K562 (cell line): Measurements from ENCODE around the gene MATN4. TPM values are rescaled to one million over a fixed set of nuclear protein-coding genes. Genes with fewer than 3 reads are reported as not detected.

ENCODE experiments used
- ATAC-seq: fragments of 200-7000 bp; cut with Tn5 transposase; 3 replicates; pipeline ENCODE4 v1.9.1; 2020; ENCODE audit warnings: moderate library complexity
- BruUV-seq: library from RNA; stranded (reverse); fragments of 400-500 nt; replicated peaks from 2 replicates; lab custom pipeline; 2021; lab: Mats Ljungman, UMichigan
- CTCF ChIA-PET: fragments of 300-600 bp; formaldehyde crosslinking; extraction: SDS; loops from one replicate; lab custom pipeline; 2021; ENCODE audit warnings: low intra/inter-chr PET ratio; lab: Yijun Ruan, JAX
- POLR2A ChIA-PET: fragments of 300-600, 350-650 bp; sonication (Branson Sonifier 250); formaldehyde crosslinking; extraction: SDS; loops from one replicate; lab custom pipeline; 2021; ENCODE audit warnings: antibody characterized with exemption, inconsistent platforms; lab: Yijun Ruan, JAX
- DNase-seq, 4 experiments: peaks; one replicate each; pipeline versions ENCODE4 v3.0.0 to v3.0.0-alpha.2; 2011 to 2018; ENCODE audit warnings: low spot score in 3 of 4, mixed read lengths in 3 of 4; ENCODE audit errors: extremely low read depth in 1 of 4
- FAIRE-seq: peaks from 2 replicates; lab custom pipeline; 2011; peaks lifted over from hg19 to GRCh38; lab: Jason Lieb, UNC
- H2AFZ ChIP-seq: 2 replicates; pipeline ENCODE4 v1.6.0; 2011; ENCODE audit warnings: low read depth, low read length, control low read depth, inconsistent platforms
- H3K27ac ChIP-seq: fragments of 200-600 bp; 3 replicates; pipeline ENCODE4 v1.8.0; 2011; ENCODE audit warnings: low read depth, mild to moderate bottlenecking, control low read depth, inconsistent platforms, low read length, moderate library complexity, mixed read lengths; ENCODE audit errors: extremely low read depth
- H3K27me3 ChIP-seq, 2 experiments: fragments of 300-600 bp in 1 of 2; 2 replicates in 1 of 2; 3 replicates in 1 of 2; pipeline versions ENCODE4 v1.6.0 to v1.8.0; 2011; ENCODE audit warnings: inconsistent platforms in 2 of 2, low read length in 2 of 2, mild to moderate bottlenecking in 1 of 2, mixed read lengths in 1 of 2, moderate library complexity in 1 of 2; ENCODE audit not compliant: control insufficient read depth in 2 of 2, insufficient read depth in 2 of 2
- H3K36me3 ChIP-seq: fragments of 300-600 bp; 3 replicates; pipeline ENCODE4 v1.8.0; 2011; ENCODE audit warnings: mild to moderate bottlenecking, low read length, inconsistent platforms; ENCODE audit not compliant: control insufficient read depth, insufficient read depth
- H3K4me1 ChIP-seq, 2 experiments: fragments of 200-600 bp in 1 of 2; replicated peaks in 1 of 2; 2 replicates in 1 of 2; 3 replicates in 1 of 2; pipeline versions ENCODE4 v1.5.1 to v1.8.0; 2011; ENCODE audit warnings: inconsistent platforms in 2 of 2, low read length in 2 of 2, mild to moderate bottlenecking in 1 of 2, mixed read lengths in 1 of 2, moderate library complexity in 1 of 2; ENCODE audit not compliant: control insufficient read depth in 2 of 2, insufficient read depth in 2 of 2
- H3K4me2 ChIP-seq: 2 replicates; pipeline ENCODE4 v1.6.1; 2011; ENCODE audit warnings: low read length, control low read depth, inconsistent platforms, mixed read lengths; ENCODE audit not compliant: insufficient read depth
- H3K4me3 ChIP-seq: fragments of 200-600 bp; sonication (generic), shearing (Covaris generic); 2 replicates; pipeline ENCODE4 v1.5.1; 2016; ENCODE audit warnings: control low read depth, inconsistent platforms
- H3K79me2 ChIP-seq: fragments of 200-600 bp; 3 replicates; pipeline ENCODE4 v1.8.0; 2011; ENCODE audit warnings: low read length, inconsistent platforms; ENCODE audit not compliant: control insufficient read depth, insufficient read depth
- H3K9ac ChIP-seq, 2 experiments: 2 replicates each; pipeline versions ENCODE4 v1.6.0 to v1.6.1; 2011; ENCODE audit warnings: low read depth in 2 of 2, low read length in 2 of 2, control low read depth in 1 of 2, inconsistent platforms in 1 of 2, mild to moderate bottlenecking in 1 of 2, mixed read lengths in 1 of 2; ENCODE audit not compliant: insufficient read depth in 1 of 2
- H3K9me1 ChIP-seq: one replicate; pipeline ENCODE4 v1.6.0; 2011; ENCODE audit warnings: inconsistent platforms, mild to moderate bottlenecking, low read length, moderate library complexity; ENCODE audit not compliant: control insufficient read depth, insufficient read depth
- H3K9me3 ChIP-seq: replicated peaks from 2 replicates; pipeline ENCODE4 v1.5.1; 2011; ENCODE audit warnings: low read depth, low read length, inconsistent platforms; ENCODE audit not compliant: control insufficient read depth, insufficient read depth
- H4K20me1 ChIP-seq: replicated peaks from 2 replicates; pipeline ENCODE4 v1.6.1; 2011; ENCODE audit warnings: low read length, inconsistent platforms, mixed read lengths; ENCODE audit not compliant: control insufficient read depth, insufficient read depth
- CXXC5 ChIP-seq: fragments of 250-450 bp; sonication (Bioruptor Pico); IDR thresholded peaks from 2 replicates; pipeline ENCODE4 v1.8.0; 2022; ENCODE audit warnings: inconsistent platforms, mild to moderate bottlenecking, moderate library complexity
- DDX20 ChIP-seq: fragments of 450-650 bp; IDR thresholded peaks from 2 replicates; pipeline ENCODE4 v1.6.1; 2016; ENCODE audit warnings: missing genetic modification characterization, low read depth, mild to moderate bottlenecking, missing compliant biosample characterization, moderate library complexity
- FOXJ3 ChIP-seq: sonication (generic); formaldehyde crosslinking; IDR thresholded peaks from 2 replicates; pipeline ENCODE4 v1.4.0; 2020; ENCODE audit warnings: mild to moderate bottlenecking, missing genetic modification reagents
- HSF4 ChIP-seq: fragments of 250-450 bp; sonication (Bioruptor Pico); IDR thresholded peaks from 2 replicates; pipeline ENCODE4 v2.1.2; 2022; ENCODE audit warnings: mild to moderate bottlenecking, moderate library complexity, borderline replicate concordance
- LCOR ChIP-seq: sonication (generic); formaldehyde crosslinking; IDR thresholded peaks from 2 replicates; pipeline ENCODE4 v1.8.0; 2022; ENCODE audit warnings: mild to moderate bottlenecking, missing genetic modification reagents
- MAZ ChIP-seq, 2 experiments: fragments of 450-650 bp in 1 of 2; sonication (generic) in 1 of 2; formaldehyde crosslinking; IDR thresholded peaks in 1 of 2; conservative IDR thresholded peaks in 1 of 2; 2 replicates each; pipeline versions ENCODE4 v1.4.0 to v1.5.0; 2020; ENCODE audit warnings: mild to moderate bottlenecking in 1 of 2, missing genetic modification reagents in 1 of 2
- MEF2A ChIP-seq: IDR thresholded peaks from 2 replicates; pipeline ENCODE4 v1.6.1; 2011; ENCODE audit warnings: low read depth, mild to moderate bottlenecking, low read length, moderate library complexity; ENCODE audit not compliant: control insufficient read depth
- SRSF3 ChIP-seq: fragments of 200-400 bp; formaldehyde crosslinking; IDR thresholded peaks from 2 replicates; pipeline ENCODE4 v1.6.1; 2016; ENCODE audit warnings: mild to moderate bottlenecking, low read length, moderate library complexity; ENCODE audit not compliant: insufficient read depth
- TRIM28 ChIP-seq: fragments of 450-650 bp; IDR thresholded peaks from 2 replicates; pipeline ENCODE4 v1.6.1; 2017
- ZBTB8A ChIP-seq: fragments of 450-650 bp; IDR thresholded peaks from 2 replicates; pipeline ENCODE4 v1.6.1; 2018; ENCODE audit warnings: mild to moderate bottlenecking, moderate library complexity; ENCODE audit not compliant: partially characterized antibody
- ZNF507 ChIP-seq: conservative IDR thresholded peaks from 2 replicates; pipeline ENCODE4 v1.6.1; 2017; ENCODE audit warnings: missing genetic modification characterization, missing compliant biosample characterization
- WGBS: fragments of 100-300 bp; shearing (Covaris generic); methylation state at CpG from one replicate; pipeline ENCODE4 v1.1.6; 2016; ENCODE audit warnings: low coverage, mixed read lengths; ENCODE audit not compliant: insufficient coverage; ENCODE audit errors: missing lambda C conversion rate; 5-methylcytosine and 5-hydroxymethylcytosine counted together
- in situ Hi-C: fragments of 300-500 bp; cut with MboI; formaldehyde crosslinking; loops from 4 replicates; pipeline ENCODE4 v1.15.0; 2018; ENCODE audit warnings: inconsistent platforms, mixed read lengths
- intact Hi-C: fragments of 100-400 bp; cut with micrococcal nuclease; formaldehyde crosslinking; loops from 2 replicates; pipeline ENCODE4 v1.14.2; 2022
- polyA plus RNA-seq, 8 experiments: library from polyadenylated mRNA; depleted of rRNA in 4 of 8; stranded (reverse) in 5 of 8; unstranded in 3 of 8; fragments of >200 nt; fragmentation: Nextera tagmentation in 2 of 8; fragmentation: Illumina TruSeq in 1 of 8; extraction: Ambion mirVana in 2 of 8; extraction: Trizol in 1 of 8; gene quantifications; 2 replicates each; pipeline versions ENCODE4 v1.2.1 to v1.2.3, GENCODE V29; 2011 to 2014; ENCODE audit warnings: inconsistent platforms in 1 of 8, missing spikeins in 1 of 8
- total RNA-seq, 7 experiments: library from RNA; depleted of rRNA in 6 of 7; stranded (reverse); fragments of >200 nt in 6 of 7; fragmentation: Illumina TruSeq in 2 of 7; extraction: Trizol in 2 of 7; gene quantifications; 2 replicates each; pipeline versions ENCODE4 v1.2.1 to v1.2.3, GENCODE V29; 2011 to 2021; ENCODE audit warnings: low replicate concordance in 1 of 7
- TF ChIP-seq, protein P1 (sequence below): fragments of 250-450 bp; sonication (Bioruptor Pico); IDR thresholded peaks from 2 replicates; pipeline ENCODE4 v1.8.0; 2021; ENCODE audit warnings: moderate library complexity, mild to moderate bottlenecking, inconsistent platforms
- TF ChIP-seq, protein P2 (sequence below), 2 experiments: fragments of 450-650 bp in 1 of 2; IDR thresholded peaks; 2 replicates each; pipeline ENCODE4 v1.6.1; 2011 to 2017; ENCODE audit warnings: low read depth in 2 of 2, antibody characterized with exemption in 1 of 2, borderline replicate concordance in 1 of 2, low read length in 1 of 2, mild to moderate bottlenecking in 1 of 2, mixed read lengths in 1 of 2; ENCODE audit not compliant: control insufficient read depth in 1 of 2
- TF ChIP-seq, protein P3 (sequence below): fragments of 250-450 bp; sonication (Bioruptor Pico); IDR thresholded peaks from 2 replicates; pipeline ENCODE4 v1.9.0; 2021; ENCODE audit warnings: mild to moderate bottlenecking, inconsistent platforms

The MATN4 gene
- total and polyA plus RNA-seq, 9 of the 15 experiments (the other 6 are each of a cell fraction or from before 2014, with no cell fraction given), result 0.09 TPM; not detected in 8

DNA sequence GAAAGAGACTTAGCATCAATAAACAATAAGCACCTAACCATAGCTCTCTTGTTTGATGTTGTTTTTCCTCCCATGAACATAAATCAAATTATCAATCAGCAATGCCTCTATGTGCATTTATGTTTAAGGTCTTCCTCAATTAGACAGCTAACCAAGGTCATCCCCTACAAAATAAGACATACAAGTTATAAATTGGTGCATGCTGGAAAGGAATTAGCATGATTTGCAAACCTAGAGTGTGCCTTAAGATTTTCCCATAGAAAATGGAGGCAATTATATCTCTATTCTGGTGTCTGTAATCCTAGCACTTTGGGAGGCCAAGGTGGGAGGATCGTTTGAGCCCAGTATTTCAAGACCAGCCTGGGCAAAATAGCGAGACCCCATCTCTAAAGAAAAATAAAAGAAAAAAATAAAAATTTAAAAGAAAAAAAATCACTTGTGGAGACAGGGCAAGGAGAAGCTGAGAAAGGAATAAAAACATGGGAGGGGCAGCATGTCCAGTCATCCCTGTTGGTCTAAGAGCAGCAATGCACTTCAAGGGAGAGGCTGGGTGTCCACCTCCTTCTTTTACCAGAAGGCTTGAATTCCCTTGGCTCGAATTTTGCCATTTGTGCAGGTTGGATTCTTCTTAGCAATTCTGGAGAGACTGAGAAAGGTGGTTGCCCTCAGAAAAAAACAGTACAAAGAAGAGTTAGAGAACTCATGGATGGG is 44.4 kb downstream of the MATN4 start:
- no peak overlapping the region for H3K27ac ChIP-seq
- WGBS, result 0% methylated on average over 3 of the region's 3 CpGs
- BruUV-seq, result no TSS peak
- ChIA-PET POLR2A (no interaction called here), CTCF (no interaction called here)
- H2AFZ ChIP-seq, result no peak overlapping the region
- no peak for ATAC-seq
- no peak overlapping the region for H3K9ac ChIP-seq
- no peaks in the 10 kb centered on the region for H3K36me3 ChIP-seq
- FAIRE-seq, result no peak
- DNase-seq, result no peak
- H4K20me1 ChIP-seq, result no peaks in the 10 kb centered on the region; the same call in 1 of the 2 replicates
- peaks cover under 1 to 6% of the 10 kb centered on the region in 2 experiments; a peak in 4 of 5 replicates for H3K27me3 ChIP-seq
- H3K9me1 ChIP-seq, result no peaks in the 10 kb centered on the region
- no peaks in the 10 kb centered on the region for H3K4me1 ChIP-seq
- in situ Hi-C loops, result no loop called here
- no peaks in the 10 kb centered on the region for H3K9me3 ChIP-seq
- no peak overlapping the region for H3K4me3 ChIP-seq
- no peak overlapping the region for H3K4me2 ChIP-seq
- H3K79me2 ChIP-seq, result no peaks in the 10 kb centered on the region
- intact Hi-C loops, result no loop called here
- no peak for TF ChIP-seq LCOR (CRISPR knock-in tag)
- TF ChIP-seq DDX20 (tag), result no peak
- TF ChIP-seq CXXC5 (CRISPR knock-in tag), result no peak
- TF ChIP-seq ZBTB8A, result no peak
- TF ChIP-seq MAZ (CRISPR knock-in tag; conservative IDR thresholded peaks at IDR 0.05 in 1 of 2, IDR thresholded peaks at IDR 0.05 in 1 of 2), result no peak
- no peak for TF ChIP-seq SRSF3
- no peak for TF ChIP-seq HSF4 (CRISPR knock-in tag)
- TF ChIP-seq MEF2A, result no peak
- TF ChIP-seq, protein P1, sequence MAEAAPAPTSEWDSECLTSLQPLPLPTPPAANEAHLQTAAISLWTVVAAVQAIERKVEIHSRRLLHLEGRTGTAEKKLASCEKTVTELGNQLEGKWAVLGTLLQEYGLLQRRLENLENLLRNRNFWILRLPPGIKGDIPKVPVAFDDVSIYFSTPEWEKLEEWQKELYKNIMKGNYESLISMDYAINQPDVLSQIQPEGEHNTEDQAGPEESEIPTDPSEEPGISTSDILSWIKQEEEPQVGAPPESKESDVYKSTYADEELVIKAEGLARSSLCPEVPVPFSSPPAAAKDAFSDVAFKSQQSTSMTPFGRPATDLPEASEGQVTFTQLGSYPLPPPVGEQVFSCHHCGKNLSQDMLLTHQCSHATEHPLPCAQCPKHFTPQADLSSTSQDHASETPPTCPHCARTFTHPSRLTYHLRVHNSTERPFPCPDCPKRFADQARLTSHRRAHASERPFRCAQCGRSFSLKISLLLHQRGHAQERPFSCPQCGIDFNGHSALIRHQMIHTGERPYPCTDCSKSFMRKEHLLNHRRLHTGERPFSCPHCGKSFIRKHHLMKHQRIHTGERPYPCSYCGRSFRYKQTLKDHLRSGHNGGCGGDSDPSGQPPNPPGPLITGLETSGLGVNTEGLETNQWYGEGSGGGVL (CRISPR knock-in tag), result no peak
- TF ChIP-seq TRIM28, result no peak
- TF ChIP-seq ZNF507 (tag), result no peak
- no peak for TF ChIP-seq FOXJ3 (CRISPR knock-in tag)
- TF ChIP-seq, protein P2, sequence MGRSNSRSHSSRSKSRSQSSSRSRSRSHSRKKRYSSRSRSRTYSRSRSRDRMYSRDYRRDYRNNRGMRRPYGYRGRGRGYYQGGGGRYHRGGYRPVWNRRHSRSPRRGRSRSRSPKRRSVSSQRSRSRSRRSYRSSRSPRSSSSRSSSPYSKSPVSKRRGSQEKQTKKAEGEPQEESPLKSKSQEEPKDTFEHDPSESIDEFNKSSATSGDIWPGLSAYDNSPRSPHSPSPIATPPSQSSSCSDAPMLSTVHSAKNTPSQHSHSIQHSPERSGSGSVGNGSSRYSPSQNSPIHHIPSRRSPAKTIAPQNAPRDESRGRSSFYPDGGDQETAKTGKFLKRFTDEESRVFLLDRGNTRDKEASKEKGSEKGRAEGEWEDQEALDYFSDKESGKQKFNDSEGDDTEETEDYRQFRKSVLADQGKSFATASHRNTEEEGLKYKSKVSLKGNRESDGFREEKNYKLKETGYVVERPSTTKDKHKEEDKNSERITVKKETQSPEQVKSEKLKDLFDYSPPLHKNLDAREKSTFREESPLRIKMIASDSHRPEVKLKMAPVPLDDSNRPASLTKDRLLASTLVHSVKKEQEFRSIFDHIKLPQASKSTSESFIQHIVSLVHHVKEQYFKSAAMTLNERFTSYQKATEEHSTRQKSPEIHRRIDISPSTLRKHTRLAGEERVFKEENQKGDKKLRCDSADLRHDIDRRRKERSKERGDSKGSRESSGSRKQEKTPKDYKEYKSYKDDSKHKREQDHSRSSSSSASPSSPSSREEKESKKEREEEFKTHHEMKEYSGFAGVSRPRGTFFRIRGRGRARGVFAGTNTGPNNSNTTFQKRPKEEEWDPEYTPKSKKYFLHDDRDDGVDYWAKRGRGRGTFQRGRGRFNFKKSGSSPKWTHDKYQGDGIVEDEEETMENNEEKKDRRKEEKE (IDR thresholded peaks at IDR 0.05; ENCODE audit: borderline replicate concordance in 1 of 2, control insufficient read depth in 1 of 2, low read depth in 2 of 2, low read length in 1 of 2), result no peak
- TF ChIP-seq, protein P3, sequence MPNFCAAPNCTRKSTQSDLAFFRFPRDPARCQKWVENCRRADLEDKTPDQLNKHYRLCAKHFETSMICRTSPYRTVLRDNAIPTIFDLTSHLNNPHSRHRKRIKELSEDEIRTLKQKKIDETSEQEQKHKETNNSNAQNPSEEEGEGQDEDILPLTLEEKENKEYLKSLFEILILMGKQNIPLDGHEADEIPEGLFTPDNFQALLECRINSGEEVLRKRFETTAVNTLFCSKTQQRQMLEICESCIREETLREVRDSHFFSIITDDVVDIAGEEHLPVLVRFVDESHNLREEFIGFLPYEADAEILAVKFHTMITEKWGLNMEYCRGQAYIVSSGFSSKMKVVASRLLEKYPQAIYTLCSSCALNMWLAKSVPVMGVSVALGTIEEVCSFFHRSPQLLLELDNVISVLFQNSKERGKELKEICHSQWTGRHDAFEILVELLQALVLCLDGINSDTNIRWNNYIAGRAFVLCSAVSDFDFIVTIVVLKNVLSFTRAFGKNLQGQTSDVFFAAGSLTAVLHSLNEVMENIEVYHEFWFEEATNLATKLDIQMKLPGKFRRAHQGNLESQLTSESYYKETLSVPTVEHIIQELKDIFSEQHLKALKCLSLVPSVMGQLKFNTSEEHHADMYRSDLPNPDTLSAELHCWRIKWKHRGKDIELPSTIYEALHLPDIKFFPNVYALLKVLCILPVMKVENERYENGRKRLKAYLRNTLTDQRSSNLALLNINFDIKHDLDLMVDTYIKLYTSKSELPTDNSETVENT, result no peak
